Gastrocnemius medialis (tissue), 4 donors: ENCODE measurements around the gene ANKRD11. TPM values are rescaled to one million over a fixed set of nuclear protein-coding genes. Genes with fewer than 3 reads are reported as not detected.

ENCODE experiments used
- ATAC-seq, 2 donors: fragments of 150-250 bp; one replicate each; pipeline ENCODE4 v1.9.1; 2016
- DNase-seq, 2 donors: peaks; one replicate each; pipeline ENCODE4 v3.0.0-alpha.2; 2019
- H3K27ac ChIP-seq, 4 donors: fragments of 200-600 bp; sonication (generic); 1 replicate in 1 of 4; 2 replicates in 3 of 4; pipeline ENCODE4 v1.5.1; 2016 to 2018; ENCODE audit warnings: mild to moderate bottlenecking in 2 of 4, moderate library complexity in 1 of 4
- H3K27me3 ChIP-seq, 3 donors: fragments of 200-600 bp; sonication (generic) in 2 of 3; 1 replicate in 1 of 3; 2 replicates in 2 of 3; pipeline versions ENCODE4 v1.5.1 to v1.6.0; 2016 to 2019; ENCODE audit warnings: mild to moderate bottlenecking in 1 of 3, moderate library complexity in 1 of 3
- H3K36me3 ChIP-seq, 2 donors: fragments of 200-600 bp; sonication (generic) in 1 of 2; one replicate each; pipeline ENCODE4 v1.5.1; 2017 to 2018
- H3K4me1 ChIP-seq, 2 donors: fragments of 200-600 bp; sonication (generic) in 1 of 2; one replicate each; pipeline ENCODE4 v1.5.1; 2016 to 2017; ENCODE audit warnings: mild to moderate bottlenecking in 2 of 2
- H3K4me3 ChIP-seq, 4 donors: fragments of 200-600 bp; sonication (generic) in 3 of 4; 1 replicate in 1 of 4; 2 replicates in 3 of 4; pipeline ENCODE4 v1.5.1; 2016 to 2019; ENCODE audit warnings: mild to moderate bottlenecking in 2 of 4
- H3K9me3 ChIP-seq, 3 donors: fragments of 200-600 bp; sonication (generic) in 2 of 3; 1 replicate in 1 of 3; 2 replicates in 2 of 3; pipeline ENCODE4 v1.5.1; 2016 to 2019
- CTCF ChIP-seq, 5 experiments: fragments of 450-650 bp in 3 of 5; fragments of 200-600 bp in 2 of 5; sonication (generic) in 2 of 5; IDR thresholded peaks in 4 of 5; conservative IDR thresholded peaks in 1 of 5; 1 replicate in 4 of 5; 2 replicates in 1 of 5; pipeline ENCODE4 v1.5.1; 2016 to 2019; ENCODE audit warnings: antibody characterized with exemption in 5 of 5, mild to moderate bottlenecking in 3 of 5, moderate library complexity in 3 of 5
- POLR2A ChIP-seq, 2 donors: fragments of 450-650 bp; IDR thresholded peaks; one replicate each; pipeline ENCODE4 v1.6.1; 2017; ENCODE audit warnings: antibody characterized with exemption in 2 of 2, mild to moderate bottlenecking in 2 of 2, moderate library complexity in 2 of 2
- in situ Hi-C, 4 donors: fragments of 200-750 bp; cut with MboI; loops; one replicate each; pipeline versions ENCODE4 v1.15.0 to v1.8.0; 2017; ENCODE audit warnings: low sequenced_read_pairs in 4 of 4
- intact Hi-C: fragments of 100-400 bp; cut with DNase I; formaldehyde crosslinking; loops from one replicate; pipeline ENCODE4 v1.15.1; 2023; ENCODE audit warnings: low total_unique reads
- total RNA-seq, 4 donors: library from RNA; depleted of rRNA; stranded (reverse); fragments of >200 nt; gene quantifications; one replicate each; pipeline versions ENCODE4 v1.1.0 to v1.2.3, GENCODE V29; 2016

Gene ANKRD11
- total RNA-seq, 4 donors from 2014 or later = 26.0 to 77.0 (median 55.0) TPM

- Histone ChIP-seq H3K9me3 (no peaks in the 10 kb centered on the region), H3K36me3 (peaks cover 0 to 61% of the 10 kb centered on the region in 2 donors), H3K27me3 (no peaks in the 10 kb centered on the region), H3K4me1 (no peaks in the 10 kb centered on the region), H3K4me3 (no peak overlapping the region), H3K27ac (no peak overlapping the region)
- intact Hi-C loops = no loop called here
- TF ChIP-seq POLR2A (IDR thresholded peaks at IDR 0.05) = no peak
- TF ChIP-seq CTCF (IDR thresholded peaks at IDR 0.05 in 4 of 5, conservative IDR thresholded peaks at IDR 0.05 in 1 of 5) = no peak
- DNase-seq (no peak), ATAC-seq (no peak)
- in situ Hi-C loops = no loop called here
Measured at GRCh38 chr16:89279666-89280481, 210.5 kb downstream of the ANKRD11 start.

GRCh38 chr16:89278441-89279240 lies 211.7 kb downstream of the ANKRD11 start:
- Histone ChIP-seq H3K27me3 (no peaks in the 10 kb centered on the region), H3K4me1 (no peaks in the 10 kb centered on the region), H3K4me3 (no peak overlapping the region), H3K9me3 (no peaks in the 10 kb centered on the region), H3K27ac (no peak overlapping the region), H3K36me3 (peaks cover 0 to 62% of the 10 kb centered on the region in 2 donors)
- TF ChIP-seq POLR2A (IDR thresholded peaks at IDR 0.05) (no peak), CTCF (IDR thresholded peaks at IDR 0.05 in 4 of 5, conservative IDR thresholded peaks at IDR 0.05 in 1 of 5) (no peak)
- no peak for ATAC-seq
- in situ Hi-C loops = no loop called here
- DNase-seq = no peak
- intact Hi-C loops = no loop called here

GRCh38 chr16:89277641-89278341 lies 212.6 kb downstream of the ANKRD11 start:
- Histone ChIP-seq H3K4me3 (no peak overlapping the region), H3K4me1 (no peaks in the 10 kb centered on the region), H3K27ac (no peak overlapping the region), H3K9me3 (no peaks in the 10 kb centered on the region), H3K27me3 (no peaks in the 10 kb centered on the region), H3K36me3 (peaks cover 0 to 64% of the 10 kb centered on the region in 2 donors)
- no peak for DNase-seq
- intact Hi-C loops (no loop called here), in situ Hi-C loops (no loop called here)
- ATAC-seq = no peak
- no peak for TF ChIP-seq CTCF (IDR thresholded peaks at IDR 0.05 in 4 of 5, conservative IDR thresholded peaks at IDR 0.05 in 1 of 5)
- TF ChIP-seq POLR2A (IDR thresholded peaks at IDR 0.05) = no peak

GRCh38 chr16:89277049-89277448 lies 213.3 kb downstream of the ANKRD11 start:
- DNase-seq (no peak), ATAC-seq (no peak)
- no peak overlapping the region for H3K27ac ChIP-seq
- intact Hi-C loops (no loop called here), in situ Hi-C loops (no loop called here)
- no peaks in the 10 kb centered on the region for H3K4me1 ChIP-seq
- no peak for TF ChIP-seq POLR2A (IDR thresholded peaks at IDR 0.05)
- TF ChIP-seq CTCF (IDR thresholded peaks at IDR 0.05 in 4 of 5, conservative IDR thresholded peaks at IDR 0.05 in 1 of 5) = no peak
- no peak overlapping the region for H3K4me3 ChIP-seq
- no peaks in the 10 kb centered on the region for H3K9me3 ChIP-seq
- peaks cover 0 to 69% of the 10 kb centered on the region in 2 donors for H3K36me3 ChIP-seq
- H3K27me3 ChIP-seq = no peaks in the 10 kb centered on the region
